HepG2 (cell line): Measurements from ENCODE around the gene PLCB1. TPM values are rescaled to one million over a fixed set of nuclear protein-coding genes. Genes with fewer than 3 reads are reported as not detected.

ENCODE experiments used
- ATAC-seq: fragments of 200-7000 bp; cut with Tn5 transposase; 3 replicates; pipeline ENCODE4 v1.9.1; 2020; ENCODE audit warnings: mild to moderate bottlenecking, moderate library complexity
- BruUV-seq: library from RNA; stranded (reverse); fragments of 400-500 nt; replicated peaks from 2 replicates; lab custom pipeline; 2021; lab: Mats Ljungman, UMichigan
- CTCF ChIA-PET: fragments of 300-600 bp; formaldehyde crosslinking; extraction: SDS; loops from one replicate; lab custom pipeline; 2021; ENCODE audit warnings: low total read pairs, inconsistent platforms, low intra/inter-chr PET ratio; lab: Yijun Ruan, JAX
- POLR2A ChIA-PET: fragments of 350-600 bp; sonication (Branson Sonifier 250); formaldehyde crosslinking; loops from one replicate; lab custom pipeline; 2020; ENCODE audit warnings: antibody characterized with exemption, inconsistent platforms; lab: Yijun Ruan, JAX
- DNase-seq: peaks from one replicate; pipeline ENCODE4 v3.0.0-alpha.2; 2015; ENCODE audit warnings: low spot score
- FAIRE-seq: peaks from 3 replicates; lab custom pipeline; 2011; peaks lifted over from hg19 to GRCh38; lab: Jason Lieb, UNC
- H2AFZ ChIP-seq: one replicate; pipeline ENCODE4 v1.6.1; 2011; ENCODE audit warnings: low read length, inconsistent platforms
- H3K27ac ChIP-seq: fragments of 300-600 bp; 3 replicates; pipeline ENCODE4 v1.8.0; 2011; ENCODE audit warnings: mixed run types, mild to moderate bottlenecking, mixed read lengths, low read length, inconsistent platforms; ENCODE audit not compliant: insufficient read depth; ENCODE audit errors: extremely low read length
- H3K27me3 ChIP-seq, 2 experiments: fragments of 200-600 bp in 1 of 2; 2 replicates in 1 of 2; 3 replicates in 1 of 2; pipeline versions ENCODE4 v1.6.0 to v1.8.0; 2011; ENCODE audit warnings: low read length in 2 of 2, mild to moderate bottlenecking in 2 of 2, moderate library complexity in 2 of 2, inconsistent platforms in 1 of 2; ENCODE audit not compliant: insufficient read depth in 2 of 2, control insufficient read depth in 1 of 2
- H3K36me3 ChIP-seq, 2 experiments: fragments of 200-600 bp in 1 of 2; replicated peaks in 1 of 2; 2 replicates in 1 of 2; 3 replicates in 1 of 2; pipeline versions ENCODE4 v1.5.1 to v1.8.0; 2011; ENCODE audit warnings: low read length in 2 of 2, inconsistent platforms in 1 of 2; ENCODE audit not compliant: insufficient read depth in 2 of 2, control insufficient read depth in 1 of 2
- H3K4me1 ChIP-seq: 2 replicates; pipeline ENCODE4 v1.5.1; 2012; ENCODE audit warnings: low read length, inconsistent platforms; ENCODE audit not compliant: insufficient read depth
- H3K4me2 ChIP-seq: 2 replicates; pipeline ENCODE4 v1.6.0; 2011; ENCODE audit warnings: low read depth, low read length, inconsistent platforms
- H3K4me3 ChIP-seq, 3 experiments: fragments of 200-600 bp in 1 of 3; sonication (generic), shearing (Covaris generic) in 1 of 3; replicated peaks in 1 of 3; 2 replicates each; pipeline ENCODE4 v1.5.1; 2011 to 2016; ENCODE audit warnings: low read length in 3 of 3, inconsistent platforms in 2 of 3, low read depth in 2 of 3, mild to moderate bottlenecking in 2 of 3, control low read depth in 1 of 3, mixed read lengths in 1 of 3; ENCODE audit not compliant: insufficient read depth in 1 of 3
- H3K79me2 ChIP-seq: one replicate; pipeline ENCODE4 v1.6.1; 2011; ENCODE audit warnings: low read length, inconsistent platforms; ENCODE audit not compliant: insufficient read depth
- H3K9ac ChIP-seq: 2 replicates; pipeline ENCODE4 v1.6.0; 2011; ENCODE audit warnings: mild to moderate bottlenecking, low read depth, low read length, inconsistent platforms; ENCODE audit not compliant: insufficient read depth
- H3K9me3 ChIP-seq: 2 replicates; pipeline ENCODE4 v1.5.1; 2012; ENCODE audit warnings: mild to moderate bottlenecking, low read length
- H4K20me1 ChIP-seq: 2 replicates; pipeline ENCODE4 v1.6.0; 2011; ENCODE audit warnings: inconsistent platforms, mild to moderate bottlenecking, low read length, moderate library complexity; ENCODE audit not compliant: insufficient read depth
- ETV5 ChIP-seq: IDR thresholded peaks from 2 replicates; pipeline ENCODE4 v1.6.1; 2018; ENCODE audit warnings: missing biosample characterization, missing genetic modification reagents, inconsistent platforms, borderline replicate concordance
- FOSL2 ChIP-seq: sonication (generic); formaldehyde crosslinking; IDR thresholded peaks from 2 replicates; pipeline ENCODE4 v1.4.0; 2020; ENCODE audit warnings: missing genetic modification reagents
- POLR2G ChIP-seq: fragments of 200-400 bp; formaldehyde crosslinking; IDR thresholded peaks from 2 replicates; pipeline ENCODE4 v1.6.1; 2018; ENCODE audit warnings: mild to moderate bottlenecking, low read depth, low read length, moderate library complexity
- ZFP62 ChIP-seq: sonication (generic); formaldehyde crosslinking; IDR thresholded peaks from 2 replicates; pipeline ENCODE4 v1.4.0; 2020; ENCODE audit warnings: missing genetic modification reagents
- WGBS: methylation state at CpG from one replicate; pipeline ENCODE4 v1.1.6; 2017; ENCODE audit warnings: low lambda C conversion rate; 5-methylcytosine and 5-hydroxymethylcytosine counted together
- in situ Hi-C: cut with HindIII; loops from 2 replicates; pipeline ENCODE4 v1.10.0; 2017; ENCODE audit warnings: low pct_unique_long_range_greater_than_20kb; ENCODE audit not compliant: extremely low pct_ligation_motif_present
- intact Hi-C: fragments of 100-400 bp; cut with micrococcal nuclease; formaldehyde crosslinking; loops from one replicate; pipeline ENCODE4 v1.10.0; 2022; ENCODE audit not compliant: unreplicated experiment
- polyA plus RNA-seq, 8 experiments: library from polyadenylated mRNA; depleted of rRNA in 3 of 8; stranded (reverse) in 7 of 8; unstranded in 1 of 8; fragments of >200 nt; fragmentation: Illumina TruSeq in 4 of 8; extraction: Trizol in 4 of 8; gene quantifications; 2 replicates each; pipeline versions ENCODE4 v1.2.1 to v1.2.3, GENCODE V29; 2011 to 2016; ENCODE audit warnings: low read depth in 4 of 8, missing spikeins in 1 of 8, mixed read lengths in 1 of 8; ENCODE audit not compliant: insufficient read depth in 1 of 8
- total RNA-seq, 5 experiments: library from RNA; depleted of rRNA; stranded (reverse); fragments of >200 nt; fragmentation: Illumina TruSeq; extraction: Trizol; gene quantifications; 2 replicates each; pipeline ENCODE4 v1.2.3, GENCODE V29; 2016; ENCODE audit warnings: low read depth in 1 of 5
- TF ChIP-seq, protein P1 (sequence below): sonication (generic); formaldehyde crosslinking; IDR thresholded peaks from 2 replicates; pipeline ENCODE4 v1.9.0; 2021; ENCODE audit warnings: missing genetic modification reagents, mild to moderate bottlenecking, borderline replicate concordance
- TF ChIP-seq, protein P2 (sequence below): sonication (generic); formaldehyde crosslinking; IDR thresholded peaks from 2 replicates; pipeline ENCODE4 v1.4.0; 2020; ENCODE audit warnings: missing genetic modification reagents, mild to moderate bottlenecking, borderline replicate concordance

The PLCB1 gene
- total and polyA plus RNA-seq, 2 of the 13 experiments (the other 11 are each of a cell fraction or from before 2014, with no cell fraction given), result 42.4 to 55.9 TPM

DNA sequence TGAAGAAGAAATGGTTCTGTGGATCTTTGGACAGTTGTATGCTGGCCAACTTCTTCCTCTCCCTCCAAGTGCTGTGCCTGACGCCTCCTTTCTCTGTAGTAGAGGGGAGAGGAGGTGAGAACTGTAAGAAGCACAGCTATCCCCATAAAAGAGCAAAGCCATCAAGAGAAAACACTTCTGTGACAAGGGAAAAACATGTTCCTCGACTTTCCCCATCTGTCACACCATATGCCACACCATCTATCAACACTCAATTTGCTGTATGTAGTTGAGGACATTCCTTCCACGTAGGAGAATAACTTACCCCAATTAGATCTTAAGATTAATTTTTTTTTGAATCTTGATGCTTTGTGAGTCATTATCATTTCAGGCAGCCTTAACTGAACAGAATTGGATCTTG is 780.7 kb downstream of the PLCB1 start:
- Histone ChIP-seq H3K9ac (no peak overlapping the region), H3K36me3 (no peaks in the 10 kb centered on the region), H2AFZ (no peak overlapping the region), H4K20me1 (no peaks in the 10 kb centered on the region), H3K27ac (no peak overlapping the region), H3K27me3 (no peaks in the 10 kb centered on the region), H3K9me3 (peaks cover 7% of the 10 kb centered on the region; the same call in 1 of the 2 replicates), H3K4me2 (no peak overlapping the region), H3K4me1 (no peaks in the 10 kb centered on the region), H3K4me3 (no peak overlapping the region), H3K79me2 (no peaks in the 10 kb centered on the region)
- in situ Hi-C loops (no loop called here), intact Hi-C loops (no loop called here)
- BruUV-seq, result no TSS peak
- under 1% methylated on average over 3 of the region's 3 CpGs for WGBS
- ATAC-seq, result no peak
- ChIA-PET POLR2A (no interaction called here), CTCF (no interaction called here)
- DNase-seq, result no peak
- no peak for FAIRE-seq
- no peak for TF ChIP-seq FOSL2
- TF ChIP-seq ETV5 (CRISPR knock-in tag), result no peak
- TF ChIP-seq ZFP62 (CRISPR knock-in tag), result no peak
- no peak for TF ChIP-seq POLR2G
- TF ChIP-seq, protein P1, sequence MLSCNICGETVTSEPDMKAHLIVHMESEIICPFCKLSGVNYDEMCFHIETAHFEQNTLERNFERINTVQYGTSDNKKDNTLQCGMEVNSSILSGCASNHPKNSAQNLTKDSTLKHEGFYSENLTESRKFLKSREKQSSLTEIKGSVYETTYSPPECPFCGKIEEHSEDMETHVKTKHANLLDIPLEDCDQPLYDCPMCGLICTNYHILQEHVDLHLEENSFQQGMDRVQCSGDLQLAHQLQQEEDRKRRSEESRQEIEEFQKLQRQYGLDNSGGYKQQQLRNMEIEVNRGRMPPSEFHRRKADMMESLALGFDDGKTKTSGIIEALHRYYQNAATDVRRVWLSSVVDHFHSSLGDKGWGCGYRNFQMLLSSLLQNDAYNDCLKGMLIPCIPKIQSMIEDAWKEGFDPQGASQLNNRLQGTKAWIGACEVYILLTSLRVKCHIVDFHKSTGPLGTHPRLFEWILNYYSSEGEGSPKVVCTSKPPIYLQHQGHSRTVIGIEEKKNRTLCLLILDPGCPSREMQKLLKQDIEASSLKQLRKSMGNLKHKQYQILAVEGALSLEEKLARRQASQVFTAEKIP (CRISPR knock-in tag), result no peak
- TF ChIP-seq, protein P2, sequence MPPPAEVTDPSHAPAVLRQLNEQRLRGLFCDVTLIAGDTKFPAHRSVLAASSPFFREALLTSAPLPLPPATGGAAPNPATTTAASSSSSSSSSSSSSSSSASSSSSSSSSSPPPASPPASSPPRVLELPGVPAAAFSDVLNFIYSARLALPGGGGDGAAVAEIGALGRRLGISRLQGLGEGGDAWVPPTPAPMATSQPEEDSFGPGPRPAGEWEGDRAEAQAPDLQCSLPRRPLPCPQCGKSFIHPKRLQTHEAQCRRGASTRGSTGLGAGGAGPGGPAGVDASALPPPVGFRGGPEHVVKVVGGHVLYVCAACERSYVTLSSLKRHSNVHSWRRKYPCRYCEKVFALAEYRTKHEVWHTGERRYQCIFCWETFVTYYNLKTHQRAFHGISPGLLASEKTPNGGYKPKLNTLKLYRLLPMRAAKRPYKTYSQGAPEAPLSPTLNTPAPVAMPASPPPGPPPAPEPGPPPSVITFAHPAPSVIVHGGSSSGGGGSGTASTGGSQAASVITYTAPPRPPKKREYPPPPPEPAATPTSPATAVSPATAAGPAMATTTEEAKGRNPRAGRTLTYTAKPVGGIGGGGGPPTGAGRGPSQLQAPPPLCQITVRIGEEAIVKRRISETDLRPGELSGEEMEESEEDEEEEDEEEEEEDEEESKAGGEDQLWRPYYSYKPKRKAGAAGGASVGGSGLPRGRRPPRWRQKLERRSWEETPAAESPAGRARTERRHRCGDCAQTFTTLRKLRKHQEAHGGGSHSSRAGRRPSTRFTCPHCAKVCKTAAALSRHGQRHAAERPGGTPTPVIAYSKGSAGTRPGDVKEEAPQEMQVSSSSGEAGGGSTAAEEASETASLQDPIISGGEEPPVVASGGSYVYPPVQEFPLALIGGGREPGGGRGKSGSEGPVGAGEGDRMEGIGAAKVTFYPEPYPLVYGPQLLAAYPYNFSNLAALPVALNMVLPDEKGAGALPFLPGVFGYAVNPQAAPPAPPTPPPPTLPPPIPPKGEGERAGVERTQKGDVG, result no peak
- TF ChIP-seq, all 625 proteins: peak for 0
